ENCODE measurements around the gene LAMA1.

DNA sequence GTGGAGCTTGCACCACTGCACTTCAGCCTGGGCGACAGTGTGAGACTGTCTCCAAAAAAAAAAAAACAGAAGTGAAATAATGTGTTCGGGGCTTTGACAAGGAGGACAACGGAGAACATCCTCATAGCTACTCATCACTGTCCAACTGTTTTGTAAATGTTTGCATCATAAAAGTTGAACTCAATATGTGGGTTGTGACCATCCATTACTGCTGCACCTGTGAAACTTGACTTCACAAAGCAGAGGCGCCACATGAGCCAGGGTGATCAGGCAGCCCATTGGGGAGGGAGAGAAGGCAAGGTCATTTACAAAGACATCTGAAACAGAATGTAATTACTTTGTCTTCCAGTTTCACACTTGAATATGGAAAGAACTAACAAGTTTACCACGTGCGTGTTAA is 61.6 kb downstream of the LAMA1 start:
- TF ChIP-seq POLR2A (IDR thresholded peaks at IDR 0.05; ENCODE audit: low read depth, low read length) (no peak), GATA2 (IDR thresholded peaks at IDR 0.05; ENCODE audit: insufficient read depth, insufficient read length, low read depth, low read length) (no peak), POLR2AphosphoS5 (IDR thresholded peaks at IDR 0.05; ENCODE audit: insufficient read depth, low read depth, low read length) (no peak), MYC (IDR thresholded peaks at IDR 0.05; ENCODE audit: low read depth, low read length) (no peak)

Data from endothelial cell of umbilical vein (primary cell).